ENCODE measurements around the gene OSBPL9.

OSBPL9 gene

GRCh38 chr1:51576923-51577322, 40.0 kb upstream of the OSBPL9 start:
- no peaks in the 10 kb centered on the region for H3K36me3 ChIP-seq (ENCODE audit: low read depth)
- H3K9me3 ChIP-seq (ENCODE audit: severe bottlenecking) = no peaks in the 10 kb centered on the region
- no peak for DNase-seq (ENCODE audit: low spot score)
- no peak for ATAC-seq (ENCODE audit: low read depth)
- H3K4me3 ChIP-seq (ENCODE audit: severe bottlenecking) = no peak overlapping the region
- H3K27me3 ChIP-seq (ENCODE audit: insufficient read depth, poor library complexity, severe bottlenecking) = no peaks in the 10 kb centered on the region
- no peak for TF ChIP-seq CTCF (IDR thresholded peaks at IDR 0.05; ENCODE audit: poor library complexity, severe bottlenecking)
- H3K4me1 ChIP-seq (ENCODE audit: insufficient read depth, poor library complexity, severe bottlenecking) = no peaks in the 10 kb centered on the region
- no peak overlapping the region for H3K27ac ChIP-seq (ENCODE audit: poor library complexity, severe bottlenecking)

- TF ChIP-seq CTCF (IDR thresholded peaks at IDR 0.05; ENCODE audit: poor library complexity, severe bottlenecking) = no peak
- H3K27me3 ChIP-seq (ENCODE audit: insufficient read depth, poor library complexity, severe bottlenecking) = no peaks in the 10 kb centered on the region
- no peak for ATAC-seq (ENCODE audit: low read depth)
- H3K4me3 ChIP-seq (ENCODE audit: severe bottlenecking) = no peak overlapping the region
- H3K27ac ChIP-seq (ENCODE audit: poor library complexity, severe bottlenecking) = no peak overlapping the region
- H3K4me1 ChIP-seq (ENCODE audit: insufficient read depth, poor library complexity, severe bottlenecking) = no peaks in the 10 kb centered on the region
- no peaks in the 10 kb centered on the region for H3K36me3 ChIP-seq (ENCODE audit: low read depth)
- H3K9me3 ChIP-seq (ENCODE audit: severe bottlenecking) = no peaks in the 10 kb centered on the region
- DNase-seq (ENCODE audit: low spot score) = no peak
Observed at GRCh38 chr1:51578383-51579109, 38.3 kb upstream of the OSBPL9 start.

- Histone ChIP-seq H3K27ac (ENCODE audit: poor library complexity, severe bottlenecking) (no peak overlapping the region), H3K27me3 (ENCODE audit: insufficient read depth, poor library complexity, severe bottlenecking) (no peaks in the 10 kb centered on the region), H3K36me3 (ENCODE audit: low read depth) (no peaks in the 10 kb centered on the region), H3K4me1 (ENCODE audit: insufficient read depth, poor library complexity, severe bottlenecking) (no peaks in the 10 kb centered on the region), H3K9me3 (ENCODE audit: severe bottlenecking) (no peaks in the 10 kb centered on the region), H3K4me3 (ENCODE audit: severe bottlenecking) (no peak overlapping the region)
- no peak for TF ChIP-seq CTCF (IDR thresholded peaks at IDR 0.05; ENCODE audit: poor library complexity, severe bottlenecking)
- DNase-seq (ENCODE audit: low spot score) (no peak), ATAC-seq (ENCODE audit: low read depth) (no peak)
Observed at GRCh38 chr1:51581238-51581637, 35.7 kb upstream of the OSBPL9 start.

- ATAC-seq (ENCODE audit: low read depth) (0 out of 3 replicates have a peak, but pooled peaks have one; percentile 31), DNase-seq (ENCODE audit: low spot score) (no peak)
- Histone ChIP-seq H3K9me3 (ENCODE audit: severe bottlenecking) (no peaks in the 10 kb centered on the region), H3K27ac (ENCODE audit: poor library complexity, severe bottlenecking) (no peak overlapping the region), H3K4me1 (ENCODE audit: insufficient read depth, poor library complexity, severe bottlenecking) (no peaks in the 10 kb centered on the region), H3K27me3 (ENCODE audit: insufficient read depth, poor library complexity, severe bottlenecking) (no peaks in the 10 kb centered on the region), H3K4me3 (ENCODE audit: severe bottlenecking) (no peak overlapping the region), H3K36me3 (ENCODE audit: low read depth) (no peaks in the 10 kb centered on the region)
- TF ChIP-seq CTCF (IDR thresholded peaks at IDR 0.05; ENCODE audit: poor library complexity, severe bottlenecking) = no peak
Observed at GRCh38 chr1:51583532-51583931, 33.4 kb upstream of the OSBPL9 start.

- no peak overlapping the region for H3K4me3 ChIP-seq (ENCODE audit: severe bottlenecking)
- H3K9me3 ChIP-seq (ENCODE audit: severe bottlenecking) = no peaks in the 10 kb centered on the region
- no peak for TF ChIP-seq CTCF (IDR thresholded peaks at IDR 0.05; ENCODE audit: poor library complexity, severe bottlenecking)
- no peak for ATAC-seq (ENCODE audit: low read depth)
- DNase-seq (ENCODE audit: low spot score) = no peak
- no peaks in the 10 kb centered on the region for H3K27me3 ChIP-seq (ENCODE audit: insufficient read depth, poor library complexity, severe bottlenecking)
- H3K36me3 ChIP-seq (ENCODE audit: low read depth) = no peaks in the 10 kb centered on the region
- no peaks in the 10 kb centered on the region for H3K4me1 ChIP-seq (ENCODE audit: insufficient read depth, poor library complexity, severe bottlenecking)
- no peak overlapping the region for H3K27ac ChIP-seq (ENCODE audit: poor library complexity, severe bottlenecking)
Observed at GRCh38 chr1:51584021-51584420, 32.9 kb upstream of the OSBPL9 start.

All from RWPE2 (cell line).